Stimulated activated naive CD8-positive, alpha-beta T cell treated with anti-CD3 and anti-CD28 coated beads, Interleukin-15, Interleukin-2, amounts not matched to agents 100 ng/mL and 50 ng/mL, for 24 hours (primary cell): Measurements from ENCODE around the gene SERPING1.

Source experiments
- H3K27ac Mint-ChIP-seq: one replicate; pipeline ENCODE4 v1.8.0; 2021; ENCODE audit warnings: mild to moderate bottlenecking, mixed read lengths
- H3K27me3 Mint-ChIP-seq: one replicate; pipeline ENCODE4 v1.8.0; 2021; ENCODE audit warnings: mixed read lengths
- H3K36me3 Mint-ChIP-seq: one replicate; pipeline ENCODE4 v1.8.0; 2021; ENCODE audit warnings: low read depth, mixed read lengths
- H3K4me1 Mint-ChIP-seq: one replicate; pipeline ENCODE4 v1.8.0; 2021; ENCODE audit warnings: low read depth, mixed read lengths
- H3K4me3 Mint-ChIP-seq: one replicate; pipeline ENCODE4 v1.8.0; 2021; ENCODE audit warnings: mild to moderate bottlenecking, mixed read lengths
- H3K9me3 Mint-ChIP-seq: one replicate; pipeline ENCODE4 v1.8.0; 2021; ENCODE audit warnings: mixed read lengths

SERPING1 gene

DNA sequence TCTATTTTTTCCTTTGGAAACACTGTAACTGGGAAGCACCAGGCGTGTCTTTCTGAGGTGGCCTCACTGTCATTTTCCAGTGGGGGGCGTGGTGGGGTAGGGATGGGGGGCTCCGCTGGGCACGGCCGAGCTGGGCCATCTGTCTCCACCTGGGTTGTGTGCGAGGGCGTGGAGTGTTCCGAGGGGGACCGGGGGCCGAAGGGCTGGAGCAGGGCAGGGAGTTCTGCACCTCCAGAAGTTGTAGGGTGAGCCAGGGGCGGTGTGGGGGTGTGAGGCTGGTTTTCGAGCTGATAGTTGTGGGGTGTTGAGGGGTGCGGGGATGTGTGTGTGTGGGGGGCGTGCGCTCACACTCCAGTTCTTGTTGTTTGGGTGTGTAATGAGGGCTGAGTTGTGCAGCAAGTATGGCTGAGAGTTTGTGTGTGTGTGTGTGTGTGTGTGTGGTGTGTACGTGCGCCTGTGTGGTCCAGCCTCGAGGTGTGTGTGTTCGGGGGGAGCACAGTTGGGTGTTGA is 41.4 kb downstream of the SERPING1 start:
- Mint-ChIP-seq H3K36me3 (no peaks in the 10 kb centered on the region), H3K9me3 (no peaks in the 10 kb centered on the region), H3K4me1 (peaks cover 17% of the 10 kb centered on the region), H3K27ac (peak overlapping the region; percentile 66), H3K4me3 (peak overlapping the region; percentile 82), H3K27me3 (peaks cover 23% of the 10 kb centered on the region)

- Mint-ChIP-seq H3K36me3 (no peaks in the 10 kb centered on the region), H3K27ac (no peak overlapping the region), H3K4me1 (peaks cover 18% of the 10 kb centered on the region), H3K9me3 (no peaks in the 10 kb centered on the region), H3K4me3 (peak overlapping the region; percentile 82), H3K27me3 (peaks cover 19% of the 10 kb centered on the region)
These were observed 42.0 kb downstream of the SERPING1 start for GRCh38 chr11:57639321-57640067.

DNA sequence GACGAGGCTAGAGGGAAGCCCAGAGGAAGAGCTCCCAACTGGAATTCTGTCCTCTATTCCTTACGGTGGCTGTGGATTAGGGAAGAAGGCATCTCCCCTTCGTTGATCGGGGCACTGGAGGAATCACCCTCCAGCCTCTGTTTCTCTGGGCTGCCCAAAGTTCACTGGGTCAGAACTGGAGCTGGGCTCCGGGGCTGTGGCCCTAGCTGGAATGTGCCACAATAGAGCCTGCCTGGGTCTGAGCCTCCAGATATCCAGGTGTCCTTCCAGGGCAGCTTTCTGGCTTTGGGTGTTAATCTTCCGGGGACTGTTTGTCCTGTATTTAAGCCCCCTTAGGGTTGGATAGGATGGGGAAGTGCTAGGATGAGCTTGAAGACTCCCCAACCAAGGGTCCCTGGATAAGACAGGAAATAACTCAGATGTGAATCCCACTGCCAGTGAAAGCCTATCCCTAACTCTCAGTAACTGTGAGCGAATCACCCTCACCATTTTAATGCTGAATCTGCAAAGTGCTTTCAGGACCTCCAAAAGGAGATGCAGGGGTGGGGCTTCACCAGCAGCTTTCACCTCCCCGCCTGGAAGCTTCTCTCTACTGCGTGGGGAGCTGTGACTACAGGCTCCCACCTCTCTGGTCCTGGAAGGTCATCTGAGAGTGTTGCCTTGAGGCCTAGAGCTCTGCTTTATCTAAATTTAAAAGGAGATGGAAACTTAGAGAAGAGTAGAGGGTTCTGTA is 42.7 kb downstream of the SERPING1 start:
- H3K4me1 Mint-ChIP-seq: peaks cover 24% of the 10 kb centered on the region
- H3K4me3 Mint-ChIP-seq: no peak overlapping the region
- peaks cover 25% of the 10 kb centered on the region for H3K27me3 Mint-ChIP-seq
- no peaks in the 10 kb centered on the region for H3K9me3 Mint-ChIP-seq
- no peak overlapping the region for H3K27ac Mint-ChIP-seq
- no peaks in the 10 kb centered on the region for H3K36me3 Mint-ChIP-seq

DNA sequence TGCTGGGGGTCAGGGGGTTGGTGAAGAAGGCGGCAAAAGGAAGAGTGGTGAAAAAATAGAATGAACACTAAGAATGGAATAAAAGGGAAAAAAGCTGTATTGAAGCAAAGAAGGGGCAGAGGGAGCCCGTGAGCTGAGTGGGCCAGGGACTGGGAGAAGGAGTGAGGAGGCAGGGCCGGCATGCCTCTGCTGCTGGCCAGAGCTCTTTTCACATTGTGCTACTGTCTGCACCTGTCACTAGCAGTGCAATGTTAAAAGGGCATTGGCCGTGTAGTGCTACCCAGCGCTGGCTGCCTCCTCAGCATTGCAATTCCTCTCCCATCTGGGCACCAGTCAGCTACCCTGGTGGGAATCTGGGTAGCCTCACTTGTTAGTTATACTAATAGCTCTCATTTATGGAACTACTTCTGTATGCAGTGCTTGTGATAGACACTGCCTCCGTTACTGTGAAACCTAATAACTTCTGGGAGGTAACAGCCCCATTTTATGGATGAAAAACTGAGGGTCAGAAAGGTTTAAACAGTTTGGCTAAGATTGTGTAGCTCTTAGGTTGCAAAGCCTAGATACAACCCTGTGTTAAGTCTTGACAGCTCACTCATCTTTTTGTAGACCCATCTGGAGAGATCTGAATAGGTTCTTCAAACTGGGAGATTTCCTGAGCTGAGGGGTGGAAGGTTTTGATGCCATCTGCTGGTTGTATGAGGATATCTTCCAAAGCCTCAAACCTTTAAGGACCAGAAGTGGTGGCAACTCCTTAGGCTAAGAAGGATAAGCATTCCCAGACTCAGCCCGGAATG is 43.7 kb downstream of the SERPING1 start:
- Mint-ChIP-seq H3K27me3 (peaks cover 35% of the 10 kb centered on the region), H3K36me3 (no peaks in the 10 kb centered on the region), H3K4me1 (peaks cover 29% of the 10 kb centered on the region), H3K4me3 (no peak overlapping the region), H3K27ac (no peak overlapping the region), H3K9me3 (no peaks in the 10 kb centered on the region)

DNA sequence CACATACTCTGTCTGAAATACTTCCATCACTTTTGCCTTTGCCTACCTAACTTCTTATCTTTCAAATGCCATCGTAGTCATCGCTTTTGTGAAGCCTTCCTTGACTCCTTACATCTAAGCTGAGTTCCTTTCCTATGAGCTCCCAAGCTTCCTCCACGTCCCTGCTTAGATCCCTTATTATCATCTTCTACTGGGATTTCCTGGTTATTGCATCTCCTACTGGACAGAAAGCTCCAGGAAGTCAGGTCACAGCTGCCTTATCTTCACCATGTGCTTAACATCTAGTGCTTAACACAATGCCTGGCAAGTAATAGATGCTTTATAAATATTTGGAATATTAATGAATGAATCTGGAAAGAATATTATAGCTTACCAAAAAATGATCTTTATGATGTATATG is 46.3 kb downstream of the SERPING1 start:
- H3K9me3 Mint-ChIP-seq: no peaks in the 10 kb centered on the region
- peaks cover 45% of the 10 kb centered on the region for H3K27me3 Mint-ChIP-seq
- peaks cover 45% of the 10 kb centered on the region for H3K4me1 Mint-ChIP-seq
- no peaks in the 10 kb centered on the region for H3K36me3 Mint-ChIP-seq
- no peak overlapping the region for H3K4me3 Mint-ChIP-seq
- no peak overlapping the region for H3K27ac Mint-ChIP-seq

DNA sequence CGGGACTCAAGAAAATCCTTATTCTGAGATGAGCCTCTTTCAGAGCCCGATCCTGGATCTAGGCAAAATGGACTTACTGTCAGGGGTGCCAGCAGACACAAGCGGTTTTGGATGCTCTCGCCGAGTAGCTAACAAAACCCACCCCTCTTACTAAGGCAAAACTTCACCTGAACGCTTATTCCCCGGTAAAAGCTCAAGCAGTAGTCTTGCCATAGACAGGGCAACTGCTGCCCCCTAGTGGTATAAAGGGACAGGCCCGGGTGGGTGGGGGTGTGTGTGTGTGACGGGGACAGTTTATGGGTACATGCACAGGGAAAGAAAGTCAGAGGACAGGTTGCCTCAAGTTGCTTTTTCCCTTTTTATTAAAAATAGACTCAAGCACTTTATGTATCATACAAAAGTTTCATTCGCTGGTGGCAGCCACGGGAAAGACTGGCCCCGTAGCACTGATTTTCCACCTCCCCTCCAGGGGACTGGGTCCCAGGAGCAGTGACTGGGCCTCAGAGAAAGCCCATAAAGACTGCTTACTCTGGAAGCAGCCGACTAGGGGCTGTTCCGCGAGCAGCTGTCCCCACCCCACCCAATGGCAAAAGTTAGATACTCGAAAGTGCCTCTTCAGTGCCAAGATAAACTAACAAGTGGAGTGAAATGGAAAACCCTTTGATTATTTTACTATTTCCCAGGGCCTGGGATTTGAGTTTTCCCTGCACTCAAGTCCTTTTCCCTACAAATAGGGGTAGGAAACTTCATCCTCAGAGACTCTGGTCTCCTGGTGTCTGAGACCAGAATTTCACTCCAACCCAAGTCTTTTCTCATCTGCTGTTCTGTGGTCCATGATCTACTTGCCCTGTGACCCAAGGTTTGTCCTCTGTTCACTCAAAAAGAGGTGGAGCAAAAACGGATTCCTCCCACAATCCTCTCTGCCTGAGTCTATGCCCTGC is 47.5 kb downstream of the SERPING1 start:
- H3K27ac Mint-ChIP-seq: no peak overlapping the region

GRCh38 chr11:57645689-57646085 is 48.2 kb downstream of the SERPING1 start:
- H3K4me3 Mint-ChIP-seq: no peak overlapping the region
- no peaks in the 10 kb centered on the region for H3K9me3 Mint-ChIP-seq
- peaks cover 52% of the 10 kb centered on the region for H3K4me1 Mint-ChIP-seq
- no peaks in the 10 kb centered on the region for H3K36me3 Mint-ChIP-seq
- peaks cover 46% of the 10 kb centered on the region for H3K27me3 Mint-ChIP-seq
- no peak overlapping the region for H3K27ac Mint-ChIP-seq

More for the DNA sequence above, 47.5 kb downstream of the SERPING1 start:
- H3K27me3 Mint-ChIP-seq: peaks cover 46% of the 10 kb centered on the region
- peaks cover 50% of the 10 kb centered on the region for H3K4me1 Mint-ChIP-seq
- H3K9me3 Mint-ChIP-seq: no peaks in the 10 kb centered on the region
- no peak overlapping the region for H3K4me3 Mint-ChIP-seq
- H3K36me3 Mint-ChIP-seq: no peaks in the 10 kb centered on the region

- no peaks in the 10 kb centered on the region for H3K36me3 Mint-ChIP-seq
- no peaks in the 10 kb centered on the region for H3K9me3 Mint-ChIP-seq
- peaks cover 52% of the 10 kb centered on the region for H3K4me1 Mint-ChIP-seq
- H3K27me3 Mint-ChIP-seq: peaks cover 46% of the 10 kb centered on the region
- H3K4me3 Mint-ChIP-seq: no peak overlapping the region
- no peak overlapping the region for H3K27ac Mint-ChIP-seq
These were observed 48.8 kb downstream of the SERPING1 start for GRCh38 chr11:57646194-57646798.

DNA sequence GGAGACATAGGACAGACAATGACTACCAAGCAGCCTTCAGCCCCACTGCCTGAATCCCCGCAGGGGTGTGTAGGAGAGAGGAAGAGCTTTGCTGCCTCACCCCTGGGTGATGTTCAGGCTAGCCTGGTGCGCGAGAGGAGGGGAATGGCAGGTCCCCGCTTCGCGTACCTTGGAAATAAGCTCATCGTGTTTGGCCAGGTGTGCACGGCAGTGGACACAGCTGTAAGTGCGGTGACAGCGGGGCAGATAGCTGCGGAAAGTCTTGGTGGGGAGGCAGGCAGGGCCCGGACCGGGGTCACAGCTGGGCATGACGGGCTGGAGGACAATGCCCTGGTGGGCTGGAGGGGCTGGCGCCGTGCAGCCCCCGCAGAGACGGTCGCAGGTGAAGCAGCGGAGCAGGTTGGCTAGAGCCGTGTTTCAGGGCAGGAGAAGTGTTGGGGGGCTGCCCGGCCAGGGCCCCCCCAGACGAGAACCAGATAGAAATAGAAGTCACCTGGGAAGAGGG is 49.4 kb downstream of the SERPING1 start:
- Mint-ChIP-seq H3K27me3 (peaks cover 46% of the 10 kb centered on the region), H3K4me1 (peaks cover 52% of the 10 kb centered on the region), H3K27ac (no peak overlapping the region), H3K4me3 (peak overlapping the region; percentile 8), H3K9me3 (no peaks in the 10 kb centered on the region), H3K36me3 (no peaks in the 10 kb centered on the region)

DNA sequence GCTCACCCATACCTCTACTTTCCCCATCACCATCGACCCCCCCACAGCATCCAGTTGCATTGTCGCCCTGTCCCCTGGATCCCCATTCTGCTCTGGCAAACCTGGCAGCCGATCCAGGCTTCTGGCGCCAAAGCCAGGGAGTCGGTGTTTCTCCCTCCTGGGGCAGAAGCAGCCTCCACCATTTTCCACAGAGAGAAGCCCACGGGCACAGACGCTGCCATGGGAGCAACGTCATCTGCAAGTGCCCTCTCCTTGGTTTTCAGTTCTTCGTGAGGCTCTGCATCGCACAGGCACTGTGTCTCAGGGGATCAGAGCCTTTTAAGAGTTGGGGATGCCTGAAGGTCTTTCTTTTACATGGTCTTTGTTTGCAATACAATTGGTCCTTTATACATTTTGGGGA is 49.9 kb downstream of the SERPING1 start:
- Mint-ChIP-seq H3K27me3 (peaks cover 46% of the 10 kb centered on the region), H3K4me3 (no peak overlapping the region), H3K4me1 (peaks cover 52% of the 10 kb centered on the region), H3K36me3 (no peaks in the 10 kb centered on the region), H3K9me3 (no peaks in the 10 kb centered on the region), H3K27ac (no peak overlapping the region)

GRCh38 chr11:57647960-57648800 is 50.7 kb downstream of the SERPING1 start:
- H3K9me3 Mint-ChIP-seq: no peaks in the 10 kb centered on the region
- H3K27me3 Mint-ChIP-seq: peaks cover 46% of the 10 kb centered on the region
- H3K36me3 Mint-ChIP-seq: no peaks in the 10 kb centered on the region
- H3K4me1 Mint-ChIP-seq: peaks cover 61% of the 10 kb centered on the region
- H3K27ac Mint-ChIP-seq: no peak overlapping the region
- peak overlapping the region; percentile 74 for H3K4me3 Mint-ChIP-seq

- H3K27ac Mint-ChIP-seq: peak overlapping the region; percentile 55
- peaks cover 63% of the 10 kb centered on the region for H3K4me1 Mint-ChIP-seq
- H3K9me3 Mint-ChIP-seq: no peaks in the 10 kb centered on the region
- peak overlapping the region; percentile 74 for H3K4me3 Mint-ChIP-seq
- no peaks in the 10 kb centered on the region for H3K36me3 Mint-ChIP-seq
- peaks cover 46% of the 10 kb centered on the region for H3K27me3 Mint-ChIP-seq
These were observed 51.6 kb downstream of the SERPING1 start for GRCh38 chr11:57648801-57649735.
